ENCODE measurements around the gene TUT7. TPM values are rescaled to one million over a fixed set of nuclear protein-coding genes. Genes with fewer than 3 reads are reported as not detected.

The TUT7 gene
- total RNA-seq, 8 experiments from 2014 or later, result 14.3 to 33.6 (median 21.7) TPM

Other genes starting within 250 kb of the TUT7 start
- gene C9orf153, start 94.8 kb downstream of the TUT7 start, total RNA-seq, result 1 to 10 TPM in 2 of 8 experiments, under 1 TPM in 5, not detected in 1; 0.18 to 1.4 (median 0.49) TPM
- 10 to 100 TPM; 37.8 to 80.7 (median 63.1) TPM for gene ISCA1, start 71.9 kb downstream of the TUT7 start, total RNA-seq

All from motor neuron (in vitro differentiated cells).